ENCODE measurements around the gene COPG2.
"Not testable (repeated sequence)": the region's sequence is repeated elsewhere in the genome, so short reads cannot be mapped to it uniquely, and the experiment has no call there.

DNA sequence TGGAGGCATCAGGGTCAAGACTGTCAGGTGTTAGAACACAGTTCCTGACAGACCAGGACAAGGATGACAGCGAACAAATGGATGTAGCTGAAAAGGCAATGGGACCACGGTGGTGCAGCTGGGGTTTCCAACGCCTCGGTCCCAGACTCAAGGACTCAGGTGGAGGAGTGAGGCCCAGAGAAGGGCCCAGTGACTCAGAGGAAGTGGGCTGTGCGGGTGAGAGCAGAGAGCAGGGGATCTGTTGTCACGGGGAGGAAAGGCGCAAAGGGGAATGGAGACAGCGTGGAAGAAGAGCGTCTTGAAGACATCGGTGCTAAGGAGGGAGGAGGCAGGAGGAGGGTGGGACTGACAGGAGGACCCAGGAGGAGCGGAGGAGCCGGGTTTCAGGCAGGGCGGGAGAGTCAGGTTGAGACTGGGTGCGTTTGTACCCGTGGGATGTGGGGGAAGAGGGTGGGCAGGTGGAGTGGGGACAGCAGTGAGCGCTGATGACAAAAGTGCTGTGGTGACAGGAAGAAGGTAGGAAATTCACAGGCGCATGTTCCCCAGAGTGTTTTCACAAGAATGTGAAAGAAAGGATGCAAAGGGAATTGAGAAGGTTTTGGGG lies 140.7 kb downstream of the COPG2 start:
- TF ChIP-seq, protein P1, sequence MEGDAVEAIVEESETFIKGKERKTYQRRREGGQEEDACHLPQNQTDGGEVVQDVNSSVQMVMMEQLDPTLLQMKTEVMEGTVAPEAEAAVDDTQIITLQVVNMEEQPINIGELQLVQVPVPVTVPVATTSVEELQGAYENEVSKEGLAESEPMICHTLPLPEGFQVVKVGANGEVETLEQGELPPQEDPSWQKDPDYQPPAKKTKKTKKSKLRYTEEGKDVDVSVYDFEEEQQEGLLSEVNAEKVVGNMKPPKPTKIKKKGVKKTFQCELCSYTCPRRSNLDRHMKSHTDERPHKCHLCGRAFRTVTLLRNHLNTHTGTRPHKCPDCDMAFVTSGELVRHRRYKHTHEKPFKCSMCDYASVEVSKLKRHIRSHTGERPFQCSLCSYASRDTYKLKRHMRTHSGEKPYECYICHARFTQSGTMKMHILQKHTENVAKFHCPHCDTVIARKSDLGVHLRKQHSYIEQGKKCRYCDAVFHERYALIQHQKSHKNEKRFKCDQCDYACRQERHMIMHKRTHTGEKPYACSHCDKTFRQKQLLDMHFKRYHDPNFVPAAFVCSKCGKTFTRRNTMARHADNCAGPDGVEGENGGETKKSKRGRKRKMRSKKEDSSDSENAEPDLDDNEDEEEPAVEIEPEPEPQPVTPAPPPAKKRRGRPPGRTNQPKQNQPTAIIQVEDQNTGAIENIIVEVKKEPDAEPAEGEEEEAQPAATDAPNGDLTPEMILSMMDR (conservative IDR thresholded peaks at IDR 0.05) = not testable (repeated sequence)
- TF ChIP-seq EZH2 (IDR thresholded peaks at IDR 0.05; ENCODE audit: low read depth) = not testable (repeated sequence)

Data from PC-9 (cell line).